Neural progenitor cell (in vitro differentiated cells): Measurements from ENCODE around the gene JAZF1.

Experiments used
- EZH2phosphoT487 ChIP-seq: fragments of 200-600 bp; sonication (generic); IDR thresholded peaks from 2 replicates; pipeline ENCODE4 v1.6.1; 2017; ENCODE audit warnings: antibody characterized with exemption
- TF ChIP-seq, protein P1 (sequence below): fragments of 200-600 bp; sonication (generic); IDR thresholded peaks from 2 replicates; pipeline ENCODE4 v1.5.1; 2017; ENCODE audit warnings: antibody characterized with exemption, mild to moderate bottlenecking

DNA sequence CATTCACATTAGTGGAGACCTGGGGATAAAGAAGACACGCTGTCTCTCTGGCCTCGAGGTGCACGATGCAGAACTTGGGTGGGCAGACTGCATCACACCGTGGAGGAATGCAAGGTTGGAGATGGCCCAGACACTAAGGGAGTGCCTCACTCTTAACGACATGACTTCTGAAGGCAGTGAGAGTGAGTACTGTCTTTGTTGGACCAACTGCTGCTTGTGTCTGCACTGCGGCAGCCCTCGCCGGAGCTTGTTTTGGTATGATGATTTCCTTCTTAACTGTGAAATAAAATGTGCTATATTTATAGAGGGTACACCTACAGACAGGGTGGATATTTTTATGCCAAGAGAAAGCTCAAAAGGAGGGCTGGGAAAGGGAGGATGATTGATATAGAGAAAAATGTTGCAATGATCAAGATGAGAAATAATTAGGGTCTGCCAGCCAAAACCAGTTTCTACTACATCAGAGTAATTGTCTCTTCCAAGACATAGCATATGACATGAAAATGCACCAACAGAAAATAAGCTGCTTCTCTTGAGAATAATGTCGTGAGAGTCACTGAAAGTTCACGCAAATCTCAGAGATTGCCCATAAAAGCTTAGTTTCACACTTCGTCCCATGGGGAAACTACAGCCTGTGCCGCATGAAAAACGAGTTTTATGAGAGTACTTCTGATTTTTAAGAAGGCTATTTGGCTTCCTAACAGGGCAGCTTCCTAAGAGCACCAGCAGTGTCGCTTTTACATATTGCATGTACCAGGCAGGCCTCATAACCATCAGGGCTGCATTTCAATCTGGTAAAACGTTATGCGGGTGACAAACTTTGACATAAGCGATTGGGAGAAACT, 313.5 kb downstream of the JAZF1 start:
- TF ChIP-seq, protein P1, sequence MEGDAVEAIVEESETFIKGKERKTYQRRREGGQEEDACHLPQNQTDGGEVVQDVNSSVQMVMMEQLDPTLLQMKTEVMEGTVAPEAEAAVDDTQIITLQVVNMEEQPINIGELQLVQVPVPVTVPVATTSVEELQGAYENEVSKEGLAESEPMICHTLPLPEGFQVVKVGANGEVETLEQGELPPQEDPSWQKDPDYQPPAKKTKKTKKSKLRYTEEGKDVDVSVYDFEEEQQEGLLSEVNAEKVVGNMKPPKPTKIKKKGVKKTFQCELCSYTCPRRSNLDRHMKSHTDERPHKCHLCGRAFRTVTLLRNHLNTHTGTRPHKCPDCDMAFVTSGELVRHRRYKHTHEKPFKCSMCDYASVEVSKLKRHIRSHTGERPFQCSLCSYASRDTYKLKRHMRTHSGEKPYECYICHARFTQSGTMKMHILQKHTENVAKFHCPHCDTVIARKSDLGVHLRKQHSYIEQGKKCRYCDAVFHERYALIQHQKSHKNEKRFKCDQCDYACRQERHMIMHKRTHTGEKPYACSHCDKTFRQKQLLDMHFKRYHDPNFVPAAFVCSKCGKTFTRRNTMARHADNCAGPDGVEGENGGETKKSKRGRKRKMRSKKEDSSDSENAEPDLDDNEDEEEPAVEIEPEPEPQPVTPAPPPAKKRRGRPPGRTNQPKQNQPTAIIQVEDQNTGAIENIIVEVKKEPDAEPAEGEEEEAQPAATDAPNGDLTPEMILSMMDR = no peak
- no peak for TF ChIP-seq EZH2phosphoT487
